GM12892 (cell line): ENCODE data around the gene TMEM120B.

Experiments used
- DNase-seq: peaks from one replicate; pipeline ENCODE4 v3.0.0; 2011; ENCODE audit not compliant: insufficient read length
- FAIRE-seq: peaks from 2 replicates; lab custom pipeline; 2011; peaks lifted over from hg19 to GRCh38; lab: Jason Lieb, UNC
- POLR2A ChIP-seq: IDR thresholded peaks from 2 replicates; pipeline ENCODE4 v1.6.1; 2011; ENCODE audit warnings: low read depth, low read length, control low read depth
- POLR2AphosphoS5 ChIP-seq: IDR thresholded peaks from 2 replicates; pipeline ENCODE4 v1.6.1; 2011; ENCODE audit warnings: low read depth, low read length, control low read depth
- TAF1 ChIP-seq: IDR thresholded peaks from 2 replicates; pipeline ENCODE4 v1.6.1; 2011; ENCODE audit warnings: low read depth, mild to moderate bottlenecking, control low read depth, low read length, borderline replicate concordance

TMEM120B gene

DNA sequence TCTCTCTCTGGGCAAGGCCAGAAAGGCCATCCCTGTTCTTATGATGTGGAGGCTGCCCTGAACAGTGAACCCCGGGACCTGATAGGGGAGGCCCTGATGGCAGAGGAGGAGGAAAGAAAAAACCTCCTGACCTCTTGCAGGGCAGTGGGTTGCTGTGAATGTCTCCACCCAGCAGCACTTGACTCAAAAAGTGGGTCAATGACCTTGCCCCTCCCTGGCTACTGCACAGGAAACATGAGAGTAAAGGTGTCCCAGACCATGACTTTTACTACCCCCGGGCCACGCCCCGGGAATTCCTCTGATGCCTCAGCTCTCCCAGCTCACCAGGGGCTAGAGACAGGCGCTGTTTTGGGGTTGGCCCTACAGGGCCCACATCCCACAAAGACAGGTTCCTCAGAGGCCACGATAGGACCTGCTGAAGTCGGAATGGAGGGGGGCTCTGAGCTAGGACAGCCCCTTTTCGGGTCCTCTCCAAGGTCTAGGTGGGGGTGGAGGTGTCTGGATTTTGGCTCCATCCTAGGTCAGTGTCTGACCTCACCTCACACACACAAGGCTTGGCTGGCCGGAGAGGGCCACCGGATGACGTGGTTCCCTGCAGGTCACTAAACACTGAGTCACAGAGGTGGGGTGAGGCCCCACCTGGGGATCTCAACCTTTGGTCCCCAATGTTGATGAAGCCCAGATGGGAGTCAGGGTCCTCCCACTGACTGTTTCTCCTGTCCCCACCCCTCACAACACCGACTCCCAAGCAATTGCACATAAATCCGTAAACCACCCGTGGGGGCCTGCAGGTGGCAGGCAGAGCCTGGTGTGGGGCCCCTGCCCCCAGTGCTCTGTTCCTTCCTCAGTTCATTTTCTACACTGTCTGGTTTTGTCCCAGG lies 79.4 kb downstream of the TMEM120B start:
- no peak for DNase-seq
- no peak for FAIRE-seq

DNA sequence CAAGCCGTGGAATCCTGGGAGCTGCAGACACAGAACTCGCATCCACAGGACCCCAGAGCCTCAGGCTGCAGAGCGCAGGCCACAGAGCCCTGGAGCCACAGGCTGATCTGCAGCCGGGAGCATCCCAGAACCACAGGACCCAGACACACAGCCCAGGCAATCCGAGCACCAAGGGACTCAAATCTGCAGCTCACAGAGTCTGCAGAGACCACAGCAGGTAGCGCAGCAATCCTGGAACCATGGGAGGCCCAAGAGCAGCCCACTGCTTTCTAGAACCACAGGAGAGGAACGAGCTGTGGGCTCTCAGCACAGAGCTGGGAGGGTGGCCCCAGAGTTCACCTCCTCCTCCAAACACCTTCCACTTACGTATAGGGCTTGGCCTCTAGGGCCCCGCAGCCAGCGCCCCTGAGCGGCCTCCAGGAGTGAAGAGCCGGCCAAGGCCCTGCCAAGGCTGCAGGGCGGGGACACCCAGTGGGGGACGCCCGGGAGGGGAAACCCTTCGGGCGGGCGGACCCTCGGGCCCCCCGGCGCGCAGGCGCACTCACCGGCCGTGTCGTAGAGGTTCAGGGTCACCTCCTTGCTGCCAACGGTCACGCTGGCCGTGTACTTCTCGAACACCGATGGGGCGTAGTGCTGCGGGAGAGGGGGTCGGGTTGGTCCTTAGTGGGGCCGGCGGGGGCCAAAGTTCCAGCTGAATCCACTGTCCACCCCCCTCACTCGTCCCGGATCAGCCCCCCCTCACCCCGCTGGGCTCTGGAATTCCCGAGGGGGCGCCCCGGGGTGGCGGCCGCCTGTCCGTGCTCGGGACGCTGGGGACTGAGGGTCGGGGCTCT lies 80.3 kb downstream of the TMEM120B start:
- FAIRE-seq = no peak
- DNase-seq = peak; percentile 55
- TF ChIP-seq TAF1 (no peak), POLR2AphosphoS5 (no peak), POLR2A (peak; percentile 56)

More for the DNA sequence above, 79.4 kb downstream of the TMEM120B start:
- TF ChIP-seq POLR2AphosphoS5 = no peak
- TF ChIP-seq POLR2A = peak; percentile 38; the same call in 1 of the 2 replicates

DNA sequence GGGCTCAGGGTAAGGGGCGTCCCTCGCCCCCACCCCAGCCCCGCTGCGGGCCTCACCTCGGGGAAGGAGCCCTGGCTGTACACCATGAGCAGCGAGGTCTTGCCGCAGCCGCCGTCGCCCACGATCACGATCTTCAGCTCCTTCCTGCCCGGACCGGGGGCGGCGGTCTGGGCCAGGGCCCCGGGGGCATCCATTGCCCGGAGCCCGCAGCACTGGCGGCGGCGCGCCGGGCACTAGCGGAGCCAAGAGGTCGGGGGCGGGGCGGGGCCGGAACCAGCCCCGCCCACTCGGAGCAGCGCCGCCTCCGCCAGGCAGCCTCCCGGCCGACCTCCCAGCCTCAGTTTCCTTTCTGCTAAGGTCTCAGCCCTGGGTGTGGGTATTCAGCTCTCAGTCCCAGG lies 80.9 kb downstream of the TMEM120B start, which contains the start of gene RHOF:
RHOF (minus strand) TSS at position 249 of the 398 bp plus-strand sequence; CDS start at position 194, 55 bp downstream.
- TF ChIP-seq POLR2A (0 out of 2 replicates have a peak, but pooled peaks have one; percentile 60), TAF1 (0 out of 2 replicates have a peak, but pooled peaks have one; percentile 36), POLR2AphosphoS5 (no peak; the same call in 1 of the 2 replicates)
- FAIRE-seq = no peak
- peak; percentile 63 for DNase-seq

DNA sequence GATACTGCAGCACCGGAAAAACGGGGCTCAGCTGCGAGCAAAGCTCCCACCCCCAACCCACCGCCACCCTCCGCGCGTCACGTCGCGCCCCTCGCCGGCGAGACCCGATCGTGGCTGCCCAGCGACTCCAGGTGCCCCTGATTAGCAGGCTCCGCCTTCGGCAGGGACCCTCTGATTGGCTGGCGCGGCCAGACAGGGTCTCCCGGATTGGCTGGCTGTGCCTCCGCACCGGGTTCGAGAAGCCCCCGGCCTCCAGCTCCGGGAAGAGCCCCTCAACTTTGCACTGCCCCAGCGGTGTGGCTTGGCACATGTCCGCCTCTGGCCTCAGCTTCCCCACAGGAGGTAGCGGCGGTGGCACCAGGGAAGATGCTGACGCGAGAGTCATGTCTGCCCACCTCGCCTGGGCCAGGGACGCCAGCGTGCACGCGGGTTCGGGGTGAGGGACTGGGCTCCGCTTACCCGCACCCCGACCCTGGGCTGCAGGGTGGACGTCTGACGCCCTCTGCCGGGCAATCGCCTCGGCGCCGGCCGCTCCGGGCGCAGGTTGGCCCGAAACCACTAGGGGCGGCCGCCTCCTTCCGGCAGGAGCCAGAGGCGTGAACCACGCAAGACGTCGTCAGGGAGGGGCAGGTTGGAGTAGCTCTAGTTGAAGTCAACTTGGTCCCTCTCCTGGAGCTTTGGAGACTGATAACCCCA lies 81.4 kb downstream of the TMEM120B start:
- FAIRE-seq (peak; percentile 94), DNase-seq (peak; percentile 88)
- TF ChIP-seq TAF1 (no peak), POLR2AphosphoS5 (0 out of 2 replicates have a peak, but pooled peaks have one; percentile 15), POLR2A (peak; percentile 58; the same call in 1 of the 2 replicates)

DNA sequence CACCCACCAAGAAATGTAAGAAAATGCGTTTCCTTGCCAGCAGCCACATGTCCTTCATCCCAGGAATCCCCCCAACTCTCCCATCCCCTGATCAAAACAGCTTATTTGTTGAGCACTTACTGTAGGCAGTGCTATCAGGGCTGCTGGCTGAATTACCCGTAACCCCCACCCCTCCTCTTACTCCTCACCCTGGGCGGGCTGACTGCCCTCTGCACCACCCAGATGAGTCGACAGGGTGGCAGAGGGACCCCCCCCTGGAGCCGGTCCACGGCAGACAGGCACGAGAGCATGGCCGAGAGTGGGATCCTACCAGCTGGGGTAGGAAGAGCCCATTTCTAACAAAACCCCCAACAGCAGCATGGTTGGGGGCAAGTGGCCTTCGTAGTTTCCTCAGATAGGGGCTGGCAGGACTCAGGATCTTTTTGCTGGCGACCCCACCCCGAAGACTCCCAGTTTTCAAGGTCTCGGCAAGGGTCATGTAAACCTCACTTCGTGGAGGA lies 82.0 kb downstream of the TMEM120B start:
- no peak for FAIRE-seq
- DNase-seq = peak; percentile 43
- TF ChIP-seq TAF1 (no peak), POLR2AphosphoS5 (peak; percentile 8; the same call in 1 of the 2 replicates), POLR2A (peak; percentile 2; the same call in 1 of the 2 replicates)

DNA sequence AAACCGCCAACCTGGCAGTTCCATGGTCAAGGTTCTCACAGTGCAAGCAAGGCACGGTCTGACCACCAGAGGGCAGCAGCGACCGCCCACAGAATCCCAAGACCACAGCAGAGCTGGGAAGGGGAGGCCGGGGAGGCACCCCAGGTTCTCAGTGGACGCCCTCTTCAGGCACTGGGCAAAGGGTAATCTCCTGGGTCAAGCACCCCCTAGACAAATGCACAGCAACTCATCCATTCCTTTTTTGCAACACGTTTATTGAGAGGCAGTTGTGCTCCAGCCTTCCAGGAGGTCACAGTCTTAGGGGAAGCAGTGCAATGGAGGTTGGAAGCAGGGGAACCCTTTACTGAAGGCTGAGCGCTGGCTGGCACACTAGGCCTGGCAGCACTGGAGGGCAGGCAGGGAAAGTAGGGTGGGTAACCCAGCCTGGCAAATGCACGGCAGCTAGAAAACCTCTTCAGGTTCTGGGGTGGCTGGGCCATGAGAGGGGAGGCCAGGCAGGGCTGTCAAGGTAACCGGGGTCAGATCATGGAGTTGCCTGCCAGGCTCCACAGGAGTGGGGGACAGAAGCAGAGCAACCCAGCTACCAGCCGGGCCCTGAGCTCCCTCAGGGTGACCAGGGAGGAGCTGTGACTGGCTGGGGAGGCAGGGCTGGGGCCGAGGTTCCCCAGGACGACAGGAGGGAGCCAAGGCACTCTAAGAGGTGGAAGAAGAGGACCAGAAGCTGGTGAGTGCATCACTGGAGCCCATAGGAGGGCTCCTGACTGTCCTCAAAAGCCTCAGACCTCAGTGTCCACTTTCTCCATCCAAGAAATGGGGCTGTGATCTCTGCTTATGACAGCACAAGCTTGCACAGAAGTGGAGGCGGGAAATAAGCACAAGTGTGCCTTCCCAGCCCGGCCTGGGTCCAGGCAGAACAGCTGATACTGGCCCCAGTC lies 82.7 kb downstream of the TMEM120B start:
- DNase-seq (peak; percentile 78), FAIRE-seq (peak; percentile 86)
- no peak for TF ChIP-seq TAF1
- peak; percentile 7; the same call in 1 of the 2 replicates for TF ChIP-seq POLR2A

DNA sequence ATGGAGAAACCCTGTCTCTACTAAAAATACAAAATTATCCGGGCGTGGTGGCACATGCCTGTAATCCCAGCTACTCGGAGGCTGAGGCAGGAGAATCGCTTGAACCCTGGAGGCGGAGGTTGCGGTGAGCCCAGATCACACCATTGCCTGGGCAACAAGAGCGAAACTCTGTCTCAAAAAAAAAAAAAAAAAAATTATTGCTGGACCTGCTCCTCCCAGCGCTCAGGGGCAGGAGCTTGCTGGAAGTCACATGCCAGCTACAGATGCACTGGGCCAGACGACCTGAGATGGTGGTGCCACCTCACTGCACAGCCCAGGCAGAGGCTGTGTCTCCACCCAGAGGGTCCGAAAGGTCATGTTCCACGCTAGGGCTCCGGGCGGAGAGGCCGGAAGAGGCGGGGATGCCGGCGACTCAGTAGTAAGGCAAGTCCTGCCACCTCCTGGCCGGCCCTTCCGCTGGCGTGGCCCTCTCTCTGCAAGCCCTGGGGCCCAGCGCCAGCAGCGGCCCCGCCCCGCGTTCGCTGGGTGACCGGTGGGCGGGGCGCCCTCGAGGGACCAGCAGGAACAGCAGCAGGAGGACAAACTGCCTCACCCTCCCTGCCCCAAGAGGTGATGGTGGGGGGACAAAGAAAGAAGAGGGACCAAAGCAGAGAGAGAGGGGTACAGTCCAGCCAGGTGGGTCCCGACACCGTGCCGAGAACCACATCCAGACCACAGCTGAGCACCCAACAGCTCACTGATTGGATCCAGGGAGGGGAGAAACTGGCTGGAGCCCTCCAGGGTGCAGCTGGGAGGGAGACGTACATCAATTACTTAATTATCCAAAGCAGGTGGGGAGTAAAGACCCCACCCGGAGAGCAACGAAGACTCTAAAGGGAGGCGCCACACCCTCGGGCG lies 84.6 kb downstream of the TMEM120B start:
- no peak for DNase-seq
- TF ChIP-seq TAF1 = no peak
- peak; percentile 35 for TF ChIP-seq POLR2AphosphoS5
- FAIRE-seq = no peak

DNA sequence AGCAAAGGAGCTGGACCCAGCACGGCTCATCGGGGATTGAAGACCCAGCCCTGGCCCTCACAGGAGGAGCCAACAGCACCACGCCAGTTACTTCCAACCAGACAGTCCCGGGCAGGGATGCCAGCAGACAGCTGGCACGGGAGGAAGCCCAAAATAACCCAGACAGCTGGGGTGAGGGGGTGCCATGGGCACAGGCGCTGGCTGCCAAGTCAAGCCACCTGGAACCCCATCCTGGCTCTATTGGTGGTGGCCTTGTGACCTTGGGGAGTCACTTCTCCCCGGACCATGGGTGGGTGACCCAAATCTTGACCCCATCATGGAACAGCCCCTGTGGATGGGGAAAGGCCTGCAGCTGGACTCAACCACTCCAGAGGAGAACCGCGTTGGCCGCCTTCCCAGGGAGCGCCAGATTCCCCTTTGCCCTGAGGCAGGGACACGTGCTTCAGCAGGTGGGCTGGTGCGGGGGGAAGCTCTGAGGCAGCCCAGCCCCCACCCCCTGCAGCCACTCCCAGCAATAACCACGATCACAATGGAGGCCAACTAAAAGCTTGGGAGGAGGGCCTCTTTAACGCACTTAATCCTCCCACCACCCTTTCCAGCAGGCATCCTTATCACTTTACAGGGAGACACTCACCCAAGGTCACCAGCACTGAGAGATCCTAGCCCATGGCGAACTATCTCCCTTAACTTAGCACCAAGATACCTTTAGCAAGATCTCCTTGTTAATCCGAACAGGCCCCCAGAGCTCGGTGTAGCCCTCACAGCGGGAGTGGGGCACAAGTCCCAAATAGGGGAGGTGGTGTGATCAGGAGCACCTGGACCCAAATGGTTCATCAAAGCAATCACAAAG lies 85.6 kb downstream of the TMEM120B start:
- FAIRE-seq = no peak
- TF ChIP-seq POLR2A = no peak
- TF ChIP-seq TAF1 = no peak
- TF ChIP-seq POLR2AphosphoS5 = no peak
- no peak for DNase-seq

DNA sequence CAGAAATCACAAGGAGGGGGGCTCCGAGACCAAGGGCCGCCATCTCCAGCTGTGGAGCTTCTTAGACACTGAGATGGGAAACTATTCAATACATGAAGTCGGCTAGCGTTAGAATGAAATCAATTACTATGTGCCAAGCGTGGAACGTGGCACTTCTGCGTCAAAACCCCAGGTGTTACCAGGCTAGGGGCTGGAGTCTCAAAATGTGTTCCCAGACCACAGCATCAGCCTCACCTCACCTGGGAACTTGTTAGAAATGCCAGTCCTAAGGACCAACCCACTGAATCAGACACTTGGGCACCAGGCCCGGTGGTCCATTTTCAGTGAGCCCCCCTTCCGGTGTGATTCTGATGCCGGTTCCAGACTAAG lies 86.2 kb downstream of the TMEM120B start:
- no peak for FAIRE-seq
- TF ChIP-seq TAF1 = no peak
- no peak for TF ChIP-seq POLR2AphosphoS5
- no peak for TF ChIP-seq POLR2A

More for the DNA sequence above, 86.2 kb downstream of the TMEM120B start:
- DNase-seq = no peak
